Subcutaneous adipose tissue (tissue), 4 donors: ENCODE data around the gene KCTD18. TPM values are rescaled to one million over a fixed set of nuclear protein-coding genes. Genes with fewer than 3 reads are reported as not detected.

Experiments used
- CTCF ChIP-seq: fragments of 450-650 bp; IDR thresholded peaks from one replicate; pipeline ENCODE4 v1.5.1; 2016; ENCODE audit warnings: low read depth, mild to moderate bottlenecking, control low read depth, antibody characterized with exemption, moderate library complexity
- total RNA-seq, 4 donors: library from RNA; depleted of rRNA; stranded (reverse); fragments of >200 nt; gene quantifications; one replicate each; pipeline ENCODE4 v1.1.0, GENCODE V29; 2016

The KCTD18 gene
- total RNA-seq, 4 donors from 2014 or later: 18.9 to 26.0 (median 22.1) TPM

- TF ChIP-seq CTCF: no peak
These were observed 54.7 kb downstream of the KCTD18 start for GRCh38 chr2:200454927-200455801.

GRCh38 chr2:200453853-200454534 is 55.9 kb downstream of the KCTD18 start:
- TF ChIP-seq CTCF: no peak

GRCh38 chr2:200453142-200453852 is 56.6 kb downstream of the KCTD18 start:
- TF ChIP-seq CTCF: no peak

- TF ChIP-seq CTCF: no peak
These were observed 57.5 kb downstream of the KCTD18 start for GRCh38 chr2:200452377-200452776.

GRCh38 chr2:200451511-200451910 is 58.4 kb downstream of the KCTD18 start:
- TF ChIP-seq CTCF: no peak

- no peak for TF ChIP-seq CTCF
These were observed 59.6 kb downstream of the KCTD18 start for GRCh38 chr2:200450288-200450687.

- no peak for TF ChIP-seq CTCF
These were observed 60.7 kb downstream of the KCTD18 start for GRCh38 chr2:200449149-200449548.
